GM21528 (cell line): ENCODE data around the gene CCDC177.

Experiments used
- ATAC-seq: cut with Tn5 transposase; IDR thresholded peaks from one replicate; pipeline ENCODE4 v1.9.1; 2021; ENCODE audit warnings: mild to moderate bottlenecking, moderate library complexity; ENCODE audit not compliant: unreplicated experiment, low FRiP score

CCDC177 gene

GRCh38 chr14:69570836-69571330 is 3.8 kb downstream of the CCDC177 start:
- ATAC-seq = no peak

- ATAC-seq = no peak
These were observed 4.8 kb downstream of the CCDC177 start for GRCh38 chr14:69569859-69570258.

DNA sequence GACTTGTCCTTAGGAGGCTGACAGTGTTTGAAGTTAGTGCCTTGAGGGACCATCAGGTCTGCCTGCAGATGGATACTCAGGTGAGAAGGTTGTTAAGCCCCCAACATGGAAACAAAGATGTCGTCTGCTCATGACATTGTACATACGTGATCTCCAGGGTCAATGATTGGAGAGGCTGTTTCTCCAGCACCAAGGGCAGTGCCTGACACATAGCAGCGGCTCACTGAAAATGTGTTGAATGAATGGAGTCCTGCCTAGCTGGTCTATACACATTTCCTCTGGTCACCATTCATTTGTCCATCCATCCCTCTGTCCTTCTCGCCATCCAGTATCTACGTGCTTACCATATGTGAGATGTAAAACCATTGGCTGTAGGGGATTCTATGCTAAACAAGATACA is 7.1 kb downstream of the CCDC177 start:
- ATAC-seq = no peak

GRCh38 chr14:69561893-69562292 is 12.8 kb downstream of the CCDC177 start:
- ATAC-seq = no peak

DNA sequence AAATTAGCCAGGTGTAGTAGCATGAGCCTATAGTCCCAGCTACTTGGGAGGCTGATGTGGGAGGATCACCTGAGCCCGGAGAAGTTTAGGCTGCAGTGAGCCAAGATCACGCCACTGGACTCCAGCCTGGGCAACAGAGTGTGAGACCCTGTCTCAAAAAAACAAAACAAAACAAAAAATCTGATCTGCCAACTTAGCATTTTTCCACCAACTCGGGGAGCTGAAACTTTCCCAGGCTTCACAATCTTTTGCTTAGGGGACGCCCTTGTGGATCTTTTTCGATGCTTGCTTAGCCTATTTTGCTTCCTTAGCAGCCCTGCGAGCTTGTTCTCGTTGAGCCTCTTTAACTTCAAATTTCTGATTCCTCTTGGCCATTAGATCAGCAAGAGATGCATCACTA is 13.8 kb downstream of the CCDC177 start:
- no peak for ATAC-seq

DNA sequence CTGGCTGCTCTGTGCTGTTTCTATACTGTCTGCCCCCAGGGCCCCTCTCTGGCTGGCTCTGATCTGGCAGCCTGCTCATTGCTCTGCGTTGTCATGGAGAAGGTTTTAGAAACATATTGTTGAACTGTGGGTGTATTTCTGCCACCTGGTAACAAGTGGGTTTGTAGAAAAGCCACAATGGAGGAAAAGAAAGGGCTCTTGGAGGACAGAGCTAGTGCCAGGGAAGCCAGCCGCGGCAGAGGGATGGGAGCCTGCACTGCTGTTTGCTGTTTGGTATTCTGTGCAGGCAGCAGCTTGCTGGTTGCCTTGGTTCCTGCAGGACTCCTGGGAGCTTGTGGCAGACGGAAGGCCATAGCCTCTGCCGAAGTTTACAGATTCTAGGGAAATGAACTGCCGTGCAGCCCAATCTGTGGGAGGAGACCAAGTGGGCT is 15.1 kb downstream of the CCDC177 start:
- no peak for ATAC-seq

DNA sequence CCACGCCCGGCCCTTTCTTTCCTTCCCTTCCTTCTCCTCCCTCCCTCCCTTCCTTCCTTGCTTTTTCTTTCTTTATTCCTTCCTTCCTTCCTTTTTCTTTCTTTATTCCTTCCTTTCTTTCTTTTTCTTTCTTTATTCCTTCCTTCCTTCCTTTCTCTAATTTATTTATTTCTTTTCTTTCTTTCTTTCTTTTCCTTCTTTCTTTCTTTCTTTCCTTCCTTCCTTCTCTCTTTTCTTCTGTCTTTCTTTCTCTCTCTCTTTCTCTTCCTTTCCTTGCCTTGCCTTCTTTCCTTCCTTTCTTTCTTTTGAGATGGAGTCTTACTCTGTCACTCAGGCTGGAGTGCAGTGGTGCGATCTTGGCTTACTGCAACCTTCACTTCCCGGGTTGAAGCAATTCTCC is 15.9 kb downstream of the CCDC177 start:
- ATAC-seq = no peak

GRCh38 chr14:69554500-69554899 is 20.2 kb downstream of the CCDC177 start:
- no peak for ATAC-seq

DNA sequence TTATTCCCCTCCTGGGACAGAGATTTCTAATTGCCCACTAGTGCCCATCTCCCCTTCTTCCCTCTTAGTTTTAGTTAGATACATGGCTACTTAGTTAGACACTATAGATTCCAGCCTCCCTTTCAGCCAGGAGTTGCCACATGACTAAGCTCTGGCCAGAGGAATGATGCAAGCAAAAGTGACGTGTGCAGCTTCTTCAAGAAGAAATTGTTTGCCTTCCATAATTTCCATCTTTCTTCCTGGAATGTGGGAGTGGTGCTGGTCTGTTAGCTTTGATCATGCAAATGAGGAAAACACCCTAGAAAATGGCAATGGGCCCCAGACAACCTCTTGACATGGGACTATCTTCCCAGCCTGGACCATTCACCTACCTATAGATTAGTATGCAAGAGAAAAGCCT is 21.4 kb downstream of the CCDC177 start:
- no peak for ATAC-seq

- no peak for ATAC-seq
These were observed 23.2 kb downstream of the CCDC177 start for GRCh38 chr14:69551511-69551910.

DNA sequence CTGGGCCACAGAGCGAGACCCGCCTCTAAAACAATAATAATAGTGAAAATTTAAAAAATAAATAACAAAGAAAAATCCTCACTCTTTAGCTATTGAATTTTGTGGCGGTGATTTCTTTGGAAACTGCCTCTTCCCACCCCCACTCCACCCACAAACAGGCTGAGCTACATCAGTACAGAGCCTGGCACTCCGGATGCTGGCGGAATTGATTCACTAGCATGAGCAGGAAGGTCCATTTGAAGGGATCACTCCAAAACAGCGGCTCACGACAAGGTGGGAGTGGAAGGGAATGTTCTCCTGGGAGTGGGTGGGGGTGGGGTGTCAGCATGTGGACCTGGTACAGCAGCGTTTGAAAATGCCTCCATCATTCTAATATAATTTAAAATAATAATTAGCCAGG is 26.1 kb downstream of the CCDC177 start:
- no peak for ATAC-seq

DNA sequence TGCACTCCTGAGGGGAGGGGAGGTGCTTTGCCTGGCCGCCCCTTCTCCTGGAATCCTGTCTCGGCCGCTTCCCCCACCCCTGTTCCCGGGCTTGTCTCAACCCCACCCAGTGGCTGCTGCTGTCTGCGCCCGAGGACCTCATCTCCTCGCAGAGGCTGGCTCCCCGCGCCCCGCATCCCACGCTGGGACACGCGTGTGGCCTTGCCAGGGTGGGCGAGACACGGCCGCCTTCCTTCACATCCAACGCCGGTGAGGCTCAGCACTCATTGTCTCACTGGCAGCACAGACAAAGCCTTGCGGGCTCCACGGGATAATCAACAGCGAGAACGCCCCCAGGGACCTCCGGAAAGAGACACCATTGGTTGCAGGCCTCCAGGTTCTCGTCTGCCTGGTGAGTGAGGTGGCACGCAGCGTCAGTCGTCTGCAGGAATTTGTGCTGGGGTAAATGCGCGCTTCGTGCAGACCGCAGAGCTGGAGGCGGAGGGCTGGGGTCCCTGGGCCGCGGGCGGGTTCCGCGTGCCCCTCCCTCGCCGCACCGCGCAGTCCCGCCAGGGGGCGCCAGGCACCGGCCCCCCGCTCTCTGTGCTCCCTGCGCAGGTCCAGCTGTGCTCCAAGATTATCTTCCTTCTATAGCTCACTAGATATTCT is 26.8 kb downstream of the CCDC177 start:
- no peak for ATAC-seq

DNA sequence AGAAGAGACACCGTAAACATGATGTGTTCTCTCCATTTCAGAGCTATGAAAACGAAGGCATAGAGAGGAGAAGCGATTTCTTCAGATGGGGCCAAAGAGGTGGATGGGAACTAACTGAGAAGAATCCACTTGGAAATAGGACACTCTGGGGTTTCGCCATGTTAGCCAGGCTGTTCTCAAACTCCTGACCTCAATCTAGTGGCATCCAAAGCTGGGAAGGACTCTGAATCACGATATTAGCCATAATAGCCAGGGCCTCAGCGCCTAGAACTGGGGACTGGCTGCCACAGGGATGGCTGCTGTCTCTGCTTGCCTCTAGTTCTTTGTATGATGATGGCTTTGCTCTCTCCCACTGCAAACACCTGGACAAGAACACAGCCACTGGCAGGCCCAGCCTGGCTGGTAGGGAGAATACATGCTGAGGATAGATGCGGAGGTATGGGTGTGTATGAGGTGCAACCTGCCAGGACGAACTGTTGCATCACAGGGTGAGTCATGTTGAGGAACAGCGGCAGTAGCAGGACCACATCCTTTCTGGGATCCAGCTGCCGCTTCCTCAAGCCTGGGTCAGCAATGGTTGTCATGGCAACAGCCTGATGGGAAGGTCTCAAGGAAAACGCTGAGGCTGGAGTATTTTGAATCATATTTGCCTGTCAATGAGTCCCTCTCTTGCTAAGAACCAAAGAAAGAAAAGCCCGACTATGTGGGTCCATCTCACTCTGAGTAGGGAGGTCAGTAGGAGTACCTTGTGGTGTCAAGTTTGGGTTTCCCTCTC is 31.1 kb downstream of the CCDC177 start:
- no peak for ATAC-seq

DNA sequence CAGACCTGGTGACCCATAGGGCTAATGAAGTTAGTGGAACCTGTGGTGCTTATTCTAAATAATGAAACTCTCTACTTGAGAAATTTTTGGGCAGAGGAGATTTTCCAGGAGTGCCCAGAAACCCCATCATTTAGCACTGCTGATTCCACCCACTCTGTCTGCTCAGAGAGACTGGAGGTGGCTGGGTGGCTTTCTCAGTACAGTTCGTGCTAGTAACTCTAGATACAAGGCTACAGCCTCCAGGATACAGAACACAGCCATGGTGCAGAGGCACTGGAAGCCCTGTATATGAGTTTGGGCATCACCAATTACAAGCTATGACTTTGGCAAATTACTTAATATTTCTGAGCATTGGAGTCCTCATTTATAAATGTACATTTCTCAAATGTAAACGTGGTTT is 32.4 kb downstream of the CCDC177 start:
- ATAC-seq = no peak

- ATAC-seq = no peak
These were observed 33.9 kb downstream of the CCDC177 start for GRCh38 chr14:69540654-69541335.

DNA sequence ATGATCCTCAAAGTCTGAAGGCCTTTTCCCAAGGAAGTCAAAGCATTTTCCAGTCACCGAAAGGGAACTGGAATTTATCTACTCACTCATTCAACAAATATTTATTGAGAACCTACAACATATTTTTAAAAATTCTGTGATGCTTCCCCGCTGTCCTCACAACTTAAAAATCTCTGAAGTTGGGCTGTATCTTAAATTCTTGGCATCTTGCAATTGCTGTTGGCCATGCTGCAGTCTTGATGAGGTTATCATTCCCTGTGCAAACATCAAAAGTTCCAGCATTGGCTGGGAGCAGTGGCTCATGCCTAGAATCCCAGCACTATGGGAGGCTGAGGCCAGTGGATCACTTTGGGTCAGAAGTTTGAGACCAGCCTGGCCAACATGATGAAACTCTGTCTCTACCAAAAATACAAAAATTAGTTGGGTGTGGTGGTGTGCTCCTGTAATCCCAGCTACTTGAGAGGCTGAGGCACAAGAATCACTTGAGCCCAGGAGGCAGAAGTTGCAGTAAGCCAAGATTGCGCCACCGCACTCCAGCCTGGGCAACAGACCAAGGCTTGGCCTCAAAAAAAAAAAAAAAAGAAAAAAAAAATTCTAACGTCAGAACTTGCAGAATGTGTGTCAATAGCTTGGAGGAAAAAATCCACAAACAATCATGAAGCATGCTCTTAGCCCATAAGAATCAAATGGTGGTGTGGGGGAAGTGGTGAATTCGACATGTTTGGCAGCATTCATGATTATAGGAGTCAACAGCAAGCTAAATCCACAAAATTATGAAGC is 34.9 kb downstream of the CCDC177 start:
- no peak for ATAC-seq

- no peak for ATAC-seq
These were observed 35.9 kb downstream of the CCDC177 start for GRCh38 chr14:69538766-69539165.

DNA sequence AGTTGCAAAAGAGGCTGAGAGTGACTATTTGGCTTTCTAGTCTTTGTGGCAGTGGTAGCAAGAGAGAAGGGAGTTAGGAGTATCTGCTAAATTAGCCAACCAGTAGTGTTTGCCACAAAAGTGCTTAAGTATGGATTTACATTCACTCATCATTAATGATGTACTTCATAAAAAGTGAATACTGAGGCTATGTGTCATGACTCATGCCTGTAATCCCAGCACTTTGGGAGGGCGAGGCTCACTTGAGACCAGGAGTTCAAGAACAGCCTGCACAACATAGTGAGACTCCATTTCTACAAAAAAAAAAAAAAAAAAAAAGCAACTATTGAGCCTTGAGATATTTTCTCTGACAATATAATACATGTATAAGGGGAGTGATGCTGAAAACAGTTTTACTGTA is 36.8 kb downstream of the CCDC177 start:
- no peak for ATAC-seq

DNA sequence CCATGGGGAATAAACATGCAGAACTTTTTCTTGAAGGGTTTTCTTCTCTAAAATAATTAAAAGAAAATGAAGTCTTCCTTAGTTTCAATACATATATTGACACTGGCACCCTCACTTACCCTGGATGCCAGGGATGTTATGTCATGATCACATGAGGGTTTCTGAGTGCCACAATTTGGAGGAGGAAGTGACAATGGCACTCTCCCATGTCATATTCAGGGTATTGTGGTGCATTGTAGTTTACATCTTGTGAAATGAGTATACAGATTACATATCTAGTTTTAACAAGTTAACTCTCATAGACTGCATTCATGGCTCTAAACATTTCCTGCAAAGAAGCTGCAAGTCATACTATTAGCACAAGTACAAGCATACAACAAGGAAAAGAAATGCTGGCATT is 37.7 kb downstream of the CCDC177 start:
- ATAC-seq = no peak

- ATAC-seq = no peak
These were observed 39.3 kb downstream of the CCDC177 start for GRCh38 chr14:69535230-69535848.
